K562 (cell line): ENCODE data around the gene SPTBN5. TPM values are rescaled to one million over a fixed set of nuclear protein-coding genes. Genes with fewer than 3 reads are reported as not detected.

Experiments used
- ATAC-seq: fragments of 200-7000 bp; cut with Tn5 transposase; 3 replicates; pipeline ENCODE4 v1.9.1; 2020; ENCODE audit warnings: moderate library complexity
- BruUV-seq: library from RNA; stranded (reverse); fragments of 400-500 nt; replicated peaks from 2 replicates; lab custom pipeline; 2021; lab: Mats Ljungman, UMichigan
- CTCF ChIA-PET: fragments of 300-600 bp; formaldehyde crosslinking; extraction: SDS; loops from one replicate; lab custom pipeline; 2021; ENCODE audit warnings: low intra/inter-chr PET ratio; lab: Yijun Ruan, JAX
- POLR2A ChIA-PET: fragments of 300-600, 350-650 bp; sonication (Branson Sonifier 250); formaldehyde crosslinking; extraction: SDS; loops from one replicate; lab custom pipeline; 2021; ENCODE audit warnings: antibody characterized with exemption, inconsistent platforms; lab: Yijun Ruan, JAX
- DNase-seq, 4 experiments: peaks; one replicate each; pipeline versions ENCODE4 v3.0.0 to v3.0.0-alpha.2; 2011 to 2018; ENCODE audit warnings: low spot score in 3 of 4, mixed read lengths in 3 of 4; ENCODE audit errors: extremely low read depth in 1 of 4
- FAIRE-seq: peaks from 2 replicates; lab custom pipeline; 2011; peaks lifted over from hg19 to GRCh38; lab: Jason Lieb, UNC
- H2AFZ ChIP-seq: 2 replicates; pipeline ENCODE4 v1.6.0; 2011; ENCODE audit warnings: low read depth, low read length, control low read depth, inconsistent platforms
- H3K27ac ChIP-seq: fragments of 200-600 bp; 3 replicates; pipeline ENCODE4 v1.8.0; 2011; ENCODE audit warnings: low read depth, mild to moderate bottlenecking, control low read depth, inconsistent platforms, low read length, moderate library complexity, mixed read lengths; ENCODE audit errors: extremely low read depth
- H3K27me3 ChIP-seq, 2 experiments: fragments of 300-600 bp in 1 of 2; 2 replicates in 1 of 2; 3 replicates in 1 of 2; pipeline versions ENCODE4 v1.6.0 to v1.8.0; 2011; ENCODE audit warnings: inconsistent platforms in 2 of 2, low read length in 2 of 2, mild to moderate bottlenecking in 1 of 2, mixed read lengths in 1 of 2, moderate library complexity in 1 of 2; ENCODE audit not compliant: control insufficient read depth in 2 of 2, insufficient read depth in 2 of 2
- H3K36me3 ChIP-seq: fragments of 300-600 bp; 3 replicates; pipeline ENCODE4 v1.8.0; 2011; ENCODE audit warnings: mild to moderate bottlenecking, low read length, inconsistent platforms; ENCODE audit not compliant: control insufficient read depth, insufficient read depth
- H3K4me1 ChIP-seq, 2 experiments: fragments of 200-600 bp in 1 of 2; replicated peaks in 1 of 2; 2 replicates in 1 of 2; 3 replicates in 1 of 2; pipeline versions ENCODE4 v1.5.1 to v1.8.0; 2011; ENCODE audit warnings: inconsistent platforms in 2 of 2, low read length in 2 of 2, mild to moderate bottlenecking in 1 of 2, mixed read lengths in 1 of 2, moderate library complexity in 1 of 2; ENCODE audit not compliant: control insufficient read depth in 2 of 2, insufficient read depth in 2 of 2
- H3K4me2 ChIP-seq: 2 replicates; pipeline ENCODE4 v1.6.1; 2011; ENCODE audit warnings: low read length, control low read depth, inconsistent platforms, mixed read lengths; ENCODE audit not compliant: insufficient read depth
- H3K4me3 ChIP-seq: fragments of 200-600 bp; sonication (generic), shearing (Covaris generic); 2 replicates; pipeline ENCODE4 v1.5.1; 2016; ENCODE audit warnings: control low read depth, inconsistent platforms
- H3K79me2 ChIP-seq: fragments of 200-600 bp; 3 replicates; pipeline ENCODE4 v1.8.0; 2011; ENCODE audit warnings: low read length, inconsistent platforms; ENCODE audit not compliant: control insufficient read depth, insufficient read depth
- H3K9ac ChIP-seq, 2 experiments: 2 replicates each; pipeline versions ENCODE4 v1.6.0 to v1.6.1; 2011; ENCODE audit warnings: low read depth in 2 of 2, low read length in 2 of 2, control low read depth in 1 of 2, inconsistent platforms in 1 of 2, mild to moderate bottlenecking in 1 of 2, mixed read lengths in 1 of 2; ENCODE audit not compliant: insufficient read depth in 1 of 2
- H3K9me1 ChIP-seq: one replicate; pipeline ENCODE4 v1.6.0; 2011; ENCODE audit warnings: inconsistent platforms, mild to moderate bottlenecking, low read length, moderate library complexity; ENCODE audit not compliant: control insufficient read depth, insufficient read depth
- H3K9me3 ChIP-seq: replicated peaks from 2 replicates; pipeline ENCODE4 v1.5.1; 2011; ENCODE audit warnings: low read depth, low read length, inconsistent platforms; ENCODE audit not compliant: control insufficient read depth, insufficient read depth
- H4K20me1 ChIP-seq: replicated peaks from 2 replicates; pipeline ENCODE4 v1.6.1; 2011; ENCODE audit warnings: low read length, inconsistent platforms, mixed read lengths; ENCODE audit not compliant: control insufficient read depth, insufficient read depth
- POLR2A ChIP-seq: fragments of 450-650 bp; conservative IDR thresholded peaks from 2 replicates; pipeline ENCODE4 v1.6.1; 2016
- POLR2G ChIP-seq: fragments of 200-400 bp; formaldehyde crosslinking; IDR thresholded peaks from 2 replicates; pipeline ENCODE4 v1.6.1; 2017; ENCODE audit warnings: low read depth, mild to moderate bottlenecking, antibody characterized with exemption, low read length, moderate library complexity
- POLR3A ChIP-seq: IDR thresholded peaks from 2 replicates; pipeline ENCODE4 v1.6.1; 2011; ENCODE audit warnings: borderline replicate concordance, mild to moderate bottlenecking, moderate library complexity; ENCODE audit not compliant: insufficient read length, insufficient read depth; ENCODE audit errors: extremely low read depth
- TBP ChIP-seq: optimal IDR thresholded peaks from 2 replicates; pipeline ENCODE3; 2011; ENCODE audit warnings: low read depth, low read length, improper control_type of control experiment
- TRIM28 ChIP-seq: fragments of 450-650 bp; IDR thresholded peaks from 2 replicates; pipeline ENCODE4 v1.6.1; 2017
- WGBS: fragments of 100-300 bp; shearing (Covaris generic); methylation state at CpG from one replicate; pipeline ENCODE4 v1.1.6; 2016; ENCODE audit warnings: low coverage, mixed read lengths; ENCODE audit not compliant: insufficient coverage; ENCODE audit errors: missing lambda C conversion rate; 5-methylcytosine and 5-hydroxymethylcytosine counted together
- in situ Hi-C: fragments of 300-500 bp; cut with MboI; formaldehyde crosslinking; loops from 4 replicates; pipeline ENCODE4 v1.15.0; 2018; ENCODE audit warnings: inconsistent platforms, mixed read lengths
- intact Hi-C: fragments of 100-400 bp; cut with micrococcal nuclease; formaldehyde crosslinking; loops from 2 replicates; pipeline ENCODE4 v1.14.2; 2022
- polyA plus RNA-seq, 8 experiments: library from polyadenylated mRNA; depleted of rRNA in 4 of 8; stranded (reverse) in 5 of 8; unstranded in 3 of 8; fragments of >200 nt; fragmentation: Nextera tagmentation in 2 of 8; fragmentation: Illumina TruSeq in 1 of 8; extraction: Ambion mirVana in 2 of 8; extraction: Trizol in 1 of 8; gene quantifications; 2 replicates each; pipeline versions ENCODE4 v1.2.1 to v1.2.3, GENCODE V29; 2011 to 2014; ENCODE audit warnings: inconsistent platforms in 1 of 8, missing spikeins in 1 of 8
- total RNA-seq, 7 experiments: library from RNA; depleted of rRNA in 6 of 7; stranded (reverse); fragments of >200 nt in 6 of 7; fragmentation: Illumina TruSeq in 2 of 7; extraction: Trizol in 2 of 7; gene quantifications; 2 replicates each; pipeline versions ENCODE4 v1.2.1 to v1.2.3, GENCODE V29; 2011 to 2021; ENCODE audit warnings: low replicate concordance in 1 of 7
- TF ChIP-seq, protein P1 (sequence below): fragments of 250-450 bp; sonication (Bioruptor Pico); IDR thresholded peaks from 2 replicates; pipeline ENCODE4 v1.4.0; 2020; ENCODE audit warnings: mild to moderate bottlenecking, moderate library complexity

The SPTBN5 gene
- total and polyA plus RNA-seq, 9 of the 15 experiments (the other 6 are each of a cell fraction or from before 2014, with no cell fraction given): 0.02 TPM; not detected in 8

DNA sequence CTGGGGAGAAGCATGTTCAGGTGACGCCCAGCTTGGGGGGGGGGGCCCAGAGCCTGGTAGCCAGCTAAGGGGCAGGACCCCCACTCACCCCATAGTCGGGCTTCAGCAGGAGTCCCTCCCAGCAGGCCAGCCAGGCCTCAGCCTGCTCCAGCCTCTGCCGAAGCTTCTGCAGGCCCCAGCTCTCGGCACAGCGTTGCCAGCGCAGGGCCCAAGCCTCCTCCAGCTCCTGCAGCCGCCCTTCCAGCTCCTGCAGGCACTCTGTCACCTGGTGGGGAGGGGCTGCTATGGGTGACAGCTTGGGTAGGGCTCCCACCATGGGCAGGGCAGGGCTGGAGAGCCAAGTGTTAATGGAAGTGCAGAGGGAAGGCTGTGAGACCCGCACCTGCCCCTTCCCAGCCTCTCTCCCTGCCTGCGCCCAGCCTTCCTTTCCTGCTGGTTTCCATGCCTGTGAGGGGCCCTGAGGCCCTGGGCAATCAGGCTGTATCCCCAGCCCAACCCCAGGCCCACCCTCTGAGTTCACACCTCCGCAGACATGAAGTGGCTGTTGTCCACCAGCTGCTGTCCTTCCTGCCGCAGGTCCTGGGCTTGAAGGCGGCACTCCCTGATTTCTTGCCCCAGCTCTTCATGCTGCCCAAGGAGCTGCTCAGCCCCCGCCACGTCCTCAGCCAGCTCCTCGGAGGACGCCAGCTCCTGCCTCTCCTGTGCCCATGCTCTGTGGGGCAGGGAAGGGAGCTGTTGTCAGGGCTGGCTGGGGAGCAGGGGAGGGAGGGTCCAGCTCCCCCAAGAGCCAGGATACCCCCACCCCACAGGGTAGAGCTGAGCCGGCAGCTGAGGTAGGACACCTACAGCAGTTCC, 40.9 kb downstream of the SPTBN5 start:
- no peak overlapping the region for H2AFZ ChIP-seq
- DNase-seq: no peak
- POLR2A ChIA-PET: interaction anchor here (0.6 to 3.0 kb wide), 7 partner anchors 9 to 1337 kb away, joined by 3 to 10 read pairs (median 3); no protein-coding TSS in a partner anchor
- no peak overlapping the region for H3K27ac ChIP-seq
- no peak for FAIRE-seq
- H3K79me2 ChIP-seq: no peaks in the 10 kb centered on the region
- no TSS peak for BruUV-seq
- 6% methylated on average over 14 of the region's 17 CpGs for WGBS
- ATAC-seq: peak; percentile 11; the same call in 1 of the 3 replicates
- in situ Hi-C loops: no loop called here
- H3K4me2 ChIP-seq: no peak overlapping the region
- peak; percentile 28; the same call in 1 of the 2 replicates for TF ChIP-seq POLR2G
- TF ChIP-seq TRIM28: no peak
- no peak overlapping the region for H3K4me3 ChIP-seq
- H3K36me3 ChIP-seq: peaks cover 3% of the 10 kb centered on the region; the same call in 1 of the 3 replicates
- intact Hi-C loops: no loop called here
- H3K27me3 ChIP-seq: peaks cover 46 to 75% of the 10 kb centered on the region in 2 experiments; a peak in 4 of 5 replicates
- H4K20me1 ChIP-seq: peaks cover 12% of the 10 kb centered on the region
- CTCF ChIA-PET: no interaction called here
- H3K9me3 ChIP-seq: no peaks in the 10 kb centered on the region
- H3K9me1 ChIP-seq: no peaks in the 10 kb centered on the region
- peak overlapping the region in 1 of 2 experiments; percentile 45; a peak in 2 of 4 replicates for H3K9ac ChIP-seq
- peaks cover 0 to 45% of the 10 kb centered on the region in 2 experiments; a peak in 1 of 5 replicates for H3K4me1 ChIP-seq

DNA sequence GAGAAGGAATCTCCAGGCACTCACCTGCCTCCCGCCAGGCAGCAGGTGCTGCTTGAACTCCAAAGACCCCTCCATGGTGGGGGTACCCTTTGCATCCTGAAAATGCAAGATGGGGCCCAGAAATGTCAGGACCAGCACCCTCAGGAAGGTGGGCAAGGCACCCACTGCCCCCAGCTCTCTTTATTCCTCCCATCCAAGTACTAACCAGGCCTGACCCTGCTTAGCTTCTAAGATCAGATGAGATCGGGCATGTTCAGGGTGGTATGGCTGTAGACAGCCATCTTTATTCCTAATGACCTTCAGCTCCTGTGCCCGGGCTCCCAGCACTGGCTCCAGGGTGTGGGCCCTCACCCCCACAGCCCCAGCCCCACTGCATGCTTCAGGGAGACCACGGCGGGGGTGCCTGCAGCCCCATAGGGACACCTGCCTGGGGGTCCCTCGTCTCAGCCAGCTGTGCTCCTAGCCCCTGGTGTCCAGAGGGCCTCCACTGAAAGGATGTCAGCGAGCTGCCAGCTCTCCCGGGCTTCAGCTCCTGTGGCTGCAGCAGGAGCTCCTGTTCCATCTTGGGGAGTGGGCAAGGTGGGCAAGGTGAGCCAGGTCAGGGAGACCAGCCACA, 42.0 kb downstream of the SPTBN5 start:
- in situ Hi-C loops: no loop called here
- Histone ChIP-seq H3K9me1 (no peaks in the 10 kb centered on the region), H4K20me1 (peaks cover 9% of the 10 kb centered on the region), H3K27ac (no peak overlapping the region)
- TF ChIP-seq POLR3A (peak; percentile 25), TBP (peak; percentile 26), POLR2G (peak; percentile 42; the same call in 1 of the 2 replicates), POLR2A (no peak)
- TF ChIP-seq, protein P1, sequence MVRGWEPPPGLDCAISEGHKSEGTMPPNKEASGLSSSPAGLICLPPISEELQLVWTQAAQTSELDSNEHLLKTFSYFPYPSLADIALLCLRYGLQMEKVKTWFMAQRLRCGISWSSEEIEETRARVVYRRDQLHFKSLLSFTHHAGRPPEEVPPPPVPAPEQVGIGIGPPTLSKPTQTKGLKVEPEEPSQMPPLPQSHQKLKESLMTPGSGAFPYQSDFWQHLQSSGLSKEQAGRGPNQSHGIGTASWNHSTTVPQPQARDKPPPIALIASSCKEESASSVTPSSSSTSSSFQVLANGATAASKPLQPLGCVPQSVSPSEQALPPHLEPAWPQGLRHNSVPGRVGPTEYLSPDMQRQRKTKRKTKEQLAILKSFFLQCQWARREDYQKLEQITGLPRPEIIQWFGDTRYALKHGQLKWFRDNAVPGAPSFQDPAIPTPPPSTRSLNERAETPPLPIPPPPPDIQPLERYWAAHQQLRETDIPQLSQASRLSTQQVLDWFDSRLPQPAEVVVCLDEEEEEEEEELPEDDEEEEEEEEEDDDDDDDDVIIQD: no peak
- TF ChIP-seq, all 486 proteins: peak for 3
- Histone ChIP-seq H3K9me3 (no peaks in the 10 kb centered on the region), H3K79me2 (no peaks in the 10 kb centered on the region), H3K4me3 (no peak overlapping the region), H3K27me3 (peaks cover 39 to 64% of the 10 kb centered on the region in 2 experiments; a peak in 4 of 5 replicates), H3K4me2 (no peak overlapping the region), H3K36me3 (peaks cover 5% of the 10 kb centered on the region; the same call in 1 of the 3 replicates), H2AFZ (no peak overlapping the region), H3K9ac (no peak overlapping the region), H3K4me1 (peaks cover 0 to 39% of the 10 kb centered on the region in 2 experiments; a peak in 1 of 5 replicates)
- BruUV-seq: no TSS peak
- intact Hi-C loops: no loop called here
- ChIA-PET POLR2A (interaction anchor here (0.6 to 3.0 kb wide), 7 partner anchors 8 to 74 kb away, joined by 3 to 10 read pairs (median 4); partner anchors contain the start of gene PLA2G4B), CTCF (no interaction called here)
- DNase-seq: no peak
- no peak for FAIRE-seq
- WGBS: 2% methylated on average over 7 of the region's 8 CpGs
- no peak for ATAC-seq
